HEK293 (cell line): ENCODE results near the gene SLC26A8.

Experiments used
- CTCF ChIA-PET: fragments of 350-600 bp; formaldehyde crosslinking; extraction: SDS; loops from one replicate; lab custom pipeline; 2021; ENCODE audit warnings: antibody characterized with exemption; lab: Yijun Ruan, JAX
- POLR2A ChIA-PET: fragments of 300-600 bp; formaldehyde crosslinking; extraction: SDS; loops from one replicate; lab custom pipeline; 2020; ENCODE audit warnings: antibody characterized with exemption, inconsistent platforms; lab: Yijun Ruan, JAX
- H3K27ac ChIP-seq: fragments of 200-500 bp; sonication (Bioruptor generic); 2 replicates; pipeline ENCODE4 v1.5.1; 2014; ENCODE audit warnings: low read depth, low read length, control low read depth, inconsistent platforms; ENCODE audit errors: extremely low read depth
- H3K36me3 ChIP-seq, 2 experiments: fragments of 200-500 bp in 1 of 2; sonication (Bioruptor generic) in 1 of 2; 1 replicate in 1 of 2; 2 replicates in 1 of 2; pipeline ENCODE4 v1.5.1; 2014 to 2017; ENCODE audit warnings: inconsistent platforms in 2 of 2, low read length in 2 of 2; ENCODE audit not compliant: control insufficient read depth in 2 of 2, insufficient read depth in 1 of 2
- H3K4me1 ChIP-seq: fragments of 200-500 bp; sonication (Bioruptor generic); 2 replicates; pipeline ENCODE4 v1.5.1; 2014; ENCODE audit warnings: mild to moderate bottlenecking, low read length, inconsistent platforms; ENCODE audit not compliant: control insufficient read depth, insufficient read depth
- H3K4me3 ChIP-seq: 2 replicates; pipeline ENCODE4 v1.5.1; 2011; ENCODE audit warnings: low read depth, mild to moderate bottlenecking, control low read depth, low read length, moderate library complexity
- H3K9me3 ChIP-seq: fragments of 200-500 bp; sonication (Bioruptor generic); 2 replicates; pipeline ENCODE4 v1.5.1; 2014; ENCODE audit warnings: low read depth, low read length, inconsistent platforms; ENCODE audit not compliant: control insufficient read depth, insufficient read depth
- HOXC10 ChIP-seq: sonication (generic); formaldehyde crosslinking; IDR thresholded peaks from 2 replicates; pipeline ENCODE4 v1.8.1; 2023; ENCODE audit warnings: mild to moderate bottlenecking, missing genetic modification reagents
- KLF10 ChIP-seq: fragments of 450-650 bp; IDR thresholded peaks from 2 replicates; pipeline ENCODE4 v1.5.1; 2018; ENCODE audit warnings: missing biosample characterization, mild to moderate bottlenecking, missing genetic modification characterization
- OSR2 ChIP-seq: fragments of 450-650 bp; formaldehyde crosslinking; IDR thresholded peaks from 2 replicates; pipeline ENCODE4 v1.5.1; 2016; ENCODE audit warnings: missing biosample characterization, missing genetic modification characterization
- OVOL3 ChIP-seq: fragments of 450-650 bp; formaldehyde crosslinking; IDR thresholded peaks from 2 replicates; pipeline ENCODE4 v1.5.1; 2016; ENCODE audit warnings: missing biosample characterization, missing genetic modification characterization
- YY2 ChIP-seq: fragments of 450-650 bp; formaldehyde crosslinking; IDR thresholded peaks from 2 replicates; pipeline ENCODE4 v1.5.1; 2016; ENCODE audit warnings: missing biosample characterization, missing genetic modification characterization
- ZBTB10 ChIP-seq: fragments of 450-650 bp; formaldehyde crosslinking; IDR thresholded peaks from 2 replicates; pipeline ENCODE4 v1.5.1; 2016; ENCODE audit warnings: missing biosample characterization, missing genetic modification characterization
- ZBTB44 ChIP-seq: fragments of 450-650 bp; IDR thresholded peaks from 2 replicates; pipeline ENCODE4 v1.5.1; 2018; ENCODE audit warnings: missing biosample characterization, mild to moderate bottlenecking, missing genetic modification characterization
- ZBTB6 ChIP-seq: fragments of 450-650 bp; formaldehyde crosslinking; IDR thresholded peaks from 2 replicates; pipeline ENCODE4 v1.5.1; 2017; ENCODE audit warnings: missing biosample characterization, missing genetic modification characterization
- ZFP69B ChIP-seq: fragments of 450-650 bp; formaldehyde crosslinking; IDR thresholded peaks from 2 replicates; pipeline ENCODE4 v1.5.1; 2016; ENCODE audit warnings: missing biosample characterization, missing genetic modification characterization
- ZIC2 ChIP-seq: fragments of 450-650 bp; formaldehyde crosslinking; IDR thresholded peaks from 2 replicates; pipeline ENCODE4 v1.5.1; 2016; ENCODE audit warnings: missing biosample characterization, missing genetic modification characterization
- ZNF114 ChIP-seq: fragments of 450-650 bp; formaldehyde crosslinking; IDR thresholded peaks from 2 replicates; pipeline ENCODE4 v1.5.0; 2017; ENCODE audit warnings: missing biosample characterization, missing genetic modification characterization
- ZNF18 ChIP-seq: fragments of 450-650 bp; formaldehyde crosslinking; IDR thresholded peaks from 2 replicates; pipeline ENCODE4 v1.5.1; 2016; ENCODE audit warnings: missing biosample characterization, missing genetic modification characterization
- ZNF23 ChIP-seq: fragments of 450-650 bp; formaldehyde crosslinking; IDR thresholded peaks from 2 replicates; pipeline ENCODE4 v1.5.1; 2016; ENCODE audit warnings: missing biosample characterization, missing genetic modification characterization, borderline replicate concordance
- ZNF24 ChIP-seq: fragments of 450-650 bp; formaldehyde crosslinking; IDR thresholded peaks from 2 replicates; pipeline ENCODE4 v1.5.1; 2016; ENCODE audit warnings: missing biosample characterization, missing genetic modification characterization
- ZNF48 ChIP-seq: fragments of 450-650 bp; formaldehyde crosslinking; IDR thresholded peaks from 2 replicates; pipeline ENCODE4 v1.5.1; 2016; ENCODE audit warnings: missing biosample characterization, missing genetic modification characterization
- ZNF571 ChIP-seq: fragments of 450-650 bp; formaldehyde crosslinking; IDR thresholded peaks from 2 replicates; pipeline ENCODE4 v1.5.0; 2017; ENCODE audit warnings: missing biosample characterization, missing genetic modification characterization
- ZNF692 ChIP-seq: fragments of 450-650 bp; formaldehyde crosslinking; IDR thresholded peaks from 2 replicates; pipeline ENCODE4 v1.5.1; 2016; ENCODE audit warnings: missing biosample characterization, missing genetic modification characterization
- ZNF707 ChIP-seq: fragments of 450-650 bp; formaldehyde crosslinking; IDR thresholded peaks from 2 replicates; pipeline ENCODE4 v1.5.1; 2016; ENCODE audit warnings: missing biosample characterization, missing genetic modification characterization
- ZNF843 ChIP-seq: fragments of 450-650 bp; formaldehyde crosslinking; IDR thresholded peaks from 2 replicates; pipeline ENCODE4 v1.5.1; 2016; ENCODE audit warnings: missing biosample characterization, missing genetic modification characterization
- ZSCAN16 ChIP-seq: fragments of 450-650 bp; formaldehyde crosslinking; IDR thresholded peaks from 2 replicates; pipeline ENCODE4 v1.5.1; 2016; ENCODE audit warnings: missing biosample characterization, missing genetic modification characterization

Gene SLC26A8

GRCh38 chr6:36035225-36035624 is 10.8 kb upstream of the SLC26A8 start (continued):
- TF ChIP-seq ZNF23 (tag by site-specific recombination) (no peak), YY2 (tag by site-specific recombination) (no peak), ZBTB10 (tag by site-specific recombination) (no peak)

- ChIA-PET POLR2A (no interaction called here), CTCF (interaction anchor here (0.7 to 2.6 kb wide), 2 partner anchors 61 to 323 kb away, joined by 4 to 28 read pairs; no protein-coding TSS in a partner anchor)
- Histone ChIP-seq H3K27ac (no peak overlapping the region), H3K4me3 (no peak overlapping the region), H3K4me1 (peaks cover 21% of the 10 kb centered on the region; the same call in 1 of the 2 replicates), H3K9me3 (no peaks in the 10 kb centered on the region)
- TF ChIP-seq ZBTB6 (tag by site-specific recombination) = no peak
- TF ChIP-seq ZNF843 (tag by site-specific recombination) = no peak
- TF ChIP-seq ZNF707 (tag by site-specific recombination) = no peak
- no peak for TF ChIP-seq OVOL3 (tag by site-specific recombination)
- TF ChIP-seq ZNF114 (tag by site-specific recombination) = no peak
- no peak for TF ChIP-seq ZNF571
- TF ChIP-seq KLF10 (tag by site-specific recombination) = no peak
- TF ChIP-seq ZNF24 (tag by site-specific recombination) = no peak
- TF ChIP-seq ZIC2 (tag by site-specific recombination) = no peak
- TF ChIP-seq ZSCAN16 (tag by site-specific recombination) = no peak
- TF ChIP-seq ZNF18 (tag by site-specific recombination) = no peak
- no peak for TF ChIP-seq HOXC10 (CRISPR knock-in tag)
- TF ChIP-seq ZBTB44 (tag by site-specific recombination) = no peak
- TF ChIP-seq, all 188 proteins: peak for 0
- no peaks in the 10 kb centered on the region for H3K36me3 ChIP-seq
Observed at GRCh38 chr6:36034441-36034840, 10.0 kb upstream of the SLC26A8 start.

- TF ChIP-seq ZFP69B (peak; percentile 81; the same call in 1 of the 2 replicates), OSR2 (peak; percentile 36; the same call in 1 of the 2 replicates), ZNF692 (peak; percentile 94), ZNF48 (tag by site-specific recombination) (no peak)
- Histone ChIP-seq H3K27ac (no peak overlapping the region), H3K4me3 (no peak overlapping the region), H3K36me3 (no peaks in the 10 kb centered on the region), H3K4me1 (peaks cover 16% of the 10 kb centered on the region; the same call in 1 of the 2 replicates), H3K9me3 (no peaks in the 10 kb centered on the region)
- POLR2A ChIA-PET = interaction anchor here (0.5 kb wide), 1 partner anchor 60 kb away, joined by 3 read pairs; no protein-coding TSS in a partner anchor
- CTCF ChIA-PET = interaction anchor here (0.6 to 2.6 kb wide), 2 partner anchors 61 to 410 kb away, joined by 5 to 28 read pairs; no protein-coding TSS in a partner anchor
Observed at GRCh38 chr6:36033935-36034334, 9.5 kb upstream of the SLC26A8 start.
